GM23338 (cell line): ENCODE measurements around the gene PPP1R12C. TPM values are rescaled to one million over a fixed set of nuclear protein-coding genes. Genes with fewer than 3 reads are reported as not detected.
A peak's percentile ranks its signal among the peaks of the same experiment; 100 is the strongest.

Source experiments
- ATAC-seq: fragments of 200-7000 bp; cut with Tn5 transposase; 3 replicates; pipeline ENCODE4 v1.9.1; 2020
- DNase-seq: peaks from one replicate; pipeline ENCODE4 v3.0.0-alpha.2; 2015; ENCODE audit warnings: low spot score
- H2AFZ ChIP-seq: fragments of 200-600 bp; sonication (generic); 2 replicates; pipeline ENCODE4 v1.8.0; 2016; ENCODE audit warnings: antibody characterized with exemption, mild to moderate bottlenecking, moderate library complexity
- H3F3A ChIP-seq: fragments of 200-600 bp; sonication (generic); replicated peaks from 2 replicates; pipeline ENCODE4 v1.8.0; 2017; ENCODE audit warnings: antibody characterized with exemption, mixed run types, low read depth
- H3K27ac ChIP-seq: fragments of 200-600 bp; sonication (generic); 2 replicates; pipeline ENCODE4 v1.6.1; 2016; ENCODE audit warnings: low read depth
- H3K27me3 ChIP-seq: fragments of 200-600 bp; sonication (generic); 2 replicates; pipeline ENCODE4 v1.8.0; 2016; ENCODE audit warnings: mild to moderate bottlenecking, mixed run types, moderate library complexity; ENCODE audit not compliant: insufficient read depth
- H3K36me3 ChIP-seq: fragments of 200-600 bp; sonication (generic); 2 replicates; pipeline ENCODE4 v1.8.0; 2016; ENCODE audit warnings: mild to moderate bottlenecking; ENCODE audit not compliant: insufficient read depth
- H3K4me1 ChIP-seq: fragments of 200-600 bp; sonication (generic); 2 replicates; pipeline ENCODE4 v1.8.0; 2016; ENCODE audit warnings: mild to moderate bottlenecking, moderate library complexity; ENCODE audit not compliant: insufficient read depth
- H3K4me2 ChIP-seq: fragments of 200-600 bp; sonication (generic); 2 replicates; pipeline ENCODE4 v1.7.1; 2017; ENCODE audit warnings: mixed run types
- H3K4me3 ChIP-seq: fragments of 200-600 bp; sonication (generic); 2 replicates; pipeline ENCODE4 v1.6.1; 2016; ENCODE audit warnings: mixed run types
- H3K79me2 ChIP-seq: fragments of 200-600 bp; sonication (generic); replicated peaks from 2 replicates; pipeline ENCODE4 v1.8.0; 2017; ENCODE audit warnings: mild to moderate bottlenecking; ENCODE audit not compliant: insufficient read depth
- H3K9me2 ChIP-seq: fragments of 200-600 bp; sonication (generic); 2 replicates; pipeline ENCODE4 v1.8.0; 2017; ENCODE audit not compliant: insufficient read depth
- H4K20me1 ChIP-seq: fragments of 200-600 bp; sonication (generic); replicated peaks from 2 replicates; pipeline ENCODE4 v1.8.0; 2017; ENCODE audit warnings: mild to moderate bottlenecking; ENCODE audit not compliant: insufficient read depth
- H3K27ac Mint-ChIP-seq: 2 replicates; pipeline ENCODE4 v1.8.0; 2020; ENCODE audit warnings: inconsistent platforms, mild to moderate bottlenecking, moderate library complexity, mixed read lengths
- H3K27me3 Mint-ChIP-seq: 3 replicates; pipeline ENCODE4 v1.8.0; 2022; ENCODE audit warnings: low read depth, mild to moderate bottlenecking, moderate library complexity, mixed read lengths, inconsistent platforms; ENCODE audit not compliant: insufficient read depth, poor library complexity
- H3K36me3 Mint-ChIP-seq: 3 replicates; pipeline ENCODE4 v1.8.0; 2021; ENCODE audit warnings: low read depth, mild to moderate bottlenecking, inconsistent platforms, moderate library complexity, mixed read lengths
- H3K4me1 Mint-ChIP-seq: 3 replicates; pipeline ENCODE4 v1.8.0; 2020; ENCODE audit warnings: mild to moderate bottlenecking, inconsistent platforms, mixed read lengths
- H3K4me3 Mint-ChIP-seq: 3 replicates; pipeline ENCODE4 v1.8.0; 2021; ENCODE audit warnings: moderate library complexity, mild to moderate bottlenecking, inconsistent platforms, mixed read lengths
- H3K9me3 Mint-ChIP-seq: 3 replicates; pipeline ENCODE4 v1.8.0; 2020; ENCODE audit warnings: moderate library complexity, mild to moderate bottlenecking, inconsistent platforms, mixed read lengths
- CREB1 ChIP-seq: fragments of 250-450 bp; sonication (Bioruptor Pico); IDR thresholded peaks from 2 replicates; pipeline ENCODE4 v1.5.0; 2020; ENCODE audit warnings: low read depth, mild to moderate bottlenecking, moderate library complexity
- CTCF ChIP-seq, 2 experiments: fragments of 200-600 bp in 1 of 2; sonication (generic) in 1 of 2; conservative IDR thresholded peaks; 2 replicates each; pipeline versions ENCODE4 v1.5.1 to v1.6.1; 2016 to 2017; ENCODE audit warnings: antibody characterized with exemption in 2 of 2, low read depth in 2 of 2, mild to moderate bottlenecking in 2 of 2, moderate library complexity in 1 of 2
- EZH2 ChIP-seq: fragments of 200-600 bp; sonication (generic); IDR thresholded peaks from one replicate; pipeline ENCODE4 v1.8.0; 2017; ENCODE audit warnings: antibody characterized with exemption, mild to moderate bottlenecking, low read depth; ENCODE audit not compliant: unreplicated experiment
- JUNB ChIP-seq: IDR thresholded peaks from one replicate; pipeline ENCODE4 v1.6.1; 2016; ENCODE audit warnings: antibody characterized with exemption; ENCODE audit not compliant: unreplicated experiment
- NANOG ChIP-seq: IDR thresholded peaks from 2 replicates; pipeline ENCODE4 v1.6.1; 2016; ENCODE audit warnings: antibody characterized with exemption, borderline replicate concordance
- POLR2AphosphoS5 ChIP-seq: IDR thresholded peaks from 2 replicates; pipeline ENCODE4 v1.6.1; 2016; ENCODE audit warnings: antibody characterized with exemption, low read depth
- STAT1 ChIP-seq: IDR thresholded peaks from one replicate; pipeline ENCODE4 v1.6.1; 2016; ENCODE audit warnings: antibody characterized with exemption; ENCODE audit not compliant: unreplicated experiment
- ZNF114 ChIP-seq: fragments of 250-450 bp; sonication (Bioruptor Pico); IDR thresholded peaks from 2 replicates; pipeline ENCODE4 v1.5.0; 2020; ENCODE audit warnings: mild to moderate bottlenecking, moderate library complexity
- ZNF331 ChIP-seq: fragments of 250-450 bp; sonication (Bioruptor Pico); IDR thresholded peaks from 2 replicates; pipeline ENCODE4 v1.5.0; 2020; ENCODE audit warnings: low read depth, mild to moderate bottlenecking, moderate library complexity
- ZNF462 ChIP-seq: fragments of 250-450 bp; sonication (Bioruptor Pico); IDR thresholded peaks from 2 replicates; pipeline ENCODE4 v1.5.0; 2020; ENCODE audit warnings: mild to moderate bottlenecking, moderate library complexity
- polyA plus RNA-seq: library from polyadenylated mRNA; unstranded; fragments of >200 nt; fragmentation: Nextera tagmentation; extraction: Ambion mirVana; gene quantifications from 2 replicates; pipeline ENCODE4 v1.2.1, GENCODE V29; 2016
- total RNA-seq: library from RNA; depleted of rRNA; stranded (reverse); fragments of >200 nt; shearing (Covaris generic); gene quantifications from 2 replicates; pipeline ENCODE4 v1.2.3, GENCODE V29; 2014
- TF ChIP-seq, protein P1 (sequence below): IDR thresholded peaks from one replicate; pipeline ENCODE4 v1.6.1; 2018; ENCODE audit warnings: antibody characterized with exemption; ENCODE audit not compliant: unreplicated experiment
- TF ChIP-seq, protein P2 (sequence below): IDR thresholded peaks from 2 replicates; pipeline ENCODE4 v1.6.1; 2016; ENCODE audit warnings: antibody characterized with exemption

The PPP1R12C gene
- total and polyA plus RNA-seq, 2 experiments from 2014 or later = 33.2 to 83.9 TPM

DNA sequence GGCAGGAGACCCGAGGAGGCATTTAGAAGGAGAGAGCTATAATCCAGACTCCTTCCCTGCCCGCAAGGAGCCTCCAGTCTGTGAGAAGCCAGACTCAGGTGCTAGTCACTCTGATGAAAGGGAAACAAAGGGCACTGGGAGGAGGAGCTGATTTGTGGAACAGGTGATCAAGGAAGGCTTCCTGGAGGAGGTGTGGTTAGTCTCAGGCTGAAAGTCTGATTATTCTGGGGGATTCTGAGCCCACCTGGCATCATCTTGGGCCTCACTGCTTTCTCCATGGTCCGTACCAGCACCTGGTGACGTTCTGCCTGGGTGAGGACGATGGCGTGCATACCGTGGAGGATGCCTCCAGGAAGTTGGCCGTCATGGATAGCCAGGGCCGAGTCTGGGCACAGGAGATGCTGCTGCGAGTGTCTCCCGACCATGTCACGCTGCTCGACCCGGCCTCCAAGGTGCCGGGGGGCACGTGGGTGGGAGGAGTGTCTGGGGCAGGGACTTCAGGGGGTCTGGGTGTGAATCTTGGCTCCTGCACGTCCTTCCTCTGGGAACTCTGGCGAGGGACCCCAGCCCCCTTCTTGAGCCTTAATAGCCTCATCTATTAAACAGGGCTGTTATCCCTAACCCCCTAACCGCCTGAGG is 37.9 kb downstream of the PPP1R12C start:
- H3K79me2 ChIP-seq = no peaks in the 10 kb centered on the region
- Mint-ChIP-seq H3K27ac (no peak overlapping the region), H3K9me3 (peaks cover 10% of the 10 kb centered on the region; the same call in 2 of the 3 replicates), H3K36me3 (peaks cover 14% of the 10 kb centered on the region; the same call in 2 of the 3 replicates), H3K27me3 (peaks cover 54% of the 10 kb centered on the region), H3K4me3 (peak overlapping the region; percentile 88), H3K4me1 (peaks cover 45% of the 10 kb centered on the region)
- peak overlapping the region; percentile 99 for H3K4me2 ChIP-seq
- peaks cover 26% of the 10 kb centered on the region; the same call in 1 of the 2 replicates for H3K4me1 ChIP-seq
- no peak for TF ChIP-seq ZNF114 (CRISPR knock-in tag)
- TF ChIP-seq, protein P1, sequence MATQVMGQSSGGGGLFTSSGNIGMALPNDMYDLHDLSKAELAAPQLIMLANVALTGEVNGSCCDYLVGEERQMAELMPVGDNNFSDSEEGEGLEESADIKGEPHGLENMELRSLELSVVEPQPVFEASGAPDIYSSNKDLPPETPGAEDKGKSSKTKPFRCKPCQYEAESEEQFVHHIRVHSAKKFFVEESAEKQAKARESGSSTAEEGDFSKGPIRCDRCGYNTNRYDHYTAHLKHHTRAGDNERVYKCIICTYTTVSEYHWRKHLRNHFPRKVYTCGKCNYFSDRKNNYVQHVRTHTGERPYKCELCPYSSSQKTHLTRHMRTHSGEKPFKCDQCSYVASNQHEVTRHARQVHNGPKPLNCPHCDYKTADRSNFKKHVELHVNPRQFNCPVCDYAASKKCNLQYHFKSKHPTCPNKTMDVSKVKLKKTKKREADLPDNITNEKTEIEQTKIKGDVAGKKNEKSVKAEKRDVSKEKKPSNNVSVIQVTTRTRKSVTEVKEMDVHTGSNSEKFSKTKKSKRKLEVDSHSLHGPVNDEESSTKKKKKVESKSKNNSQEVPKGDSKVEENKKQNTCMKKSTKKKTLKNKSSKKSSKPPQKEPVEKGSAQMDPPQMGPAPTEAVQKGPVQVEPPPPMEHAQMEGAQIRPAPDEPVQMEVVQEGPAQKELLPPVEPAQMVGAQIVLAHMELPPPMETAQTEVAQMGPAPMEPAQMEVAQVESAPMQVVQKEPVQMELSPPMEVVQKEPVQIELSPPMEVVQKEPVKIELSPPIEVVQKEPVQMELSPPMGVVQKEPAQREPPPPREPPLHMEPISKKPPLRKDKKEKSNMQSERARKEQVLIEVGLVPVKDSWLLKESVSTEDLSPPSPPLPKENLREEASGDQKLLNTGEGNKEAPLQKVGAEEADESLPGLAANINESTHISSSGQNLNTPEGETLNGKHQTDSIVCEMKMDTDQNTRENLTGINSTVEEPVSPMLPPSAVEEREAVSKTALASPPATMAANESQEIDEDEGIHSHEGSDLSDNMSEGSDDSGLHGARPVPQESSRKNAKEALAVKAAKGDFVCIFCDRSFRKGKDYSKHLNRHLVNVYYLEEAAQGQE = no peak
- TF ChIP-seq CTCF (conservative IDR thresholded peaks at IDR 0.05; ENCODE audit: low read depth in 2 of 2) = no peak
- TF ChIP-seq CREB1 (CRISPR knock-in tag) = no peak
- no peak for TF ChIP-seq EZH2
- no peak for TF ChIP-seq JUNB
- TF ChIP-seq STAT1 = no peak
- no peak for TF ChIP-seq ZNF331 (CRISPR knock-in tag)
- TF ChIP-seq POLR2AphosphoS5 = no peak
- TF ChIP-seq NANOG = no peak
- TF ChIP-seq, protein P2, sequence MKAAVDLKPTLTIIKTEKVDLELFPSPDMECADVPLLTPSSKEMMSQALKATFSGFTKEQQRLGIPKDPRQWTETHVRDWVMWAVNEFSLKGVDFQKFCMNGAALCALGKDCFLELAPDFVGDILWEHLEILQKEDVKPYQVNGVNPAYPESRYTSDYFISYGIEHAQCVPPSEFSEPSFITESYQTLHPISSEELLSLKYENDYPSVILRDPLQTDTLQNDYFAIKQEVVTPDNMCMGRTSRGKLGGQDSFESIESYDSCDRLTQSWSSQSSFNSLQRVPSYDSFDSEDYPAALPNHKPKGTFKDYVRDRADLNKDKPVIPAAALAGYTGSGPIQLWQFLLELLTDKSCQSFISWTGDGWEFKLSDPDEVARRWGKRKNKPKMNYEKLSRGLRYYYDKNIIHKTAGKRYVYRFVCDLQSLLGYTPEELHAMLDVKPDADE = no peak
- no peak for TF ChIP-seq ZNF462
- no peak for ATAC-seq
- DNase-seq = no peak
- peaks cover 32% of the 10 kb centered on the region for H3K27me3 ChIP-seq
- peaks cover 13% of the 10 kb centered on the region for H3F3A ChIP-seq
- H2AFZ ChIP-seq = no peak overlapping the region
- H3K36me3 ChIP-seq = no peaks in the 10 kb centered on the region
- H3K27ac ChIP-seq = no peak overlapping the region
- H3K9me2 ChIP-seq = no peaks in the 10 kb centered on the region
- H4K20me1 ChIP-seq = peaks cover 3% of the 10 kb centered on the region; the same call in 1 of the 2 replicates
- H3K4me3 ChIP-seq = peak overlapping the region; percentile 85
